Endothelial cell of umbilical vein (primary cell): Measurements from ENCODE around the gene FERMT2. TPM values are rescaled to one million over a fixed set of nuclear protein-coding genes. Genes with fewer than 3 reads are reported as not detected.

Experiments
- BruUV-seq: library from RNA; stranded (reverse); fragments of 400-500 nt; replicated peaks from 2 replicates; lab custom pipeline; 2021; lab: Mats Ljungman, UMichigan
- CTCF ChIA-PET: fragments of 300-600, 350-600 bp; sonication (Branson Sonifier 250); formaldehyde crosslinking; loops from one replicate; lab custom pipeline; 2021; ENCODE audit warnings: antibody characterized with exemption, inconsistent platforms; lab: Charles Lee
- POLR2A ChIA-PET: fragments of 300-600, 350-600 bp; sonication (Branson Sonifier 250); formaldehyde crosslinking; loops from one replicate; lab custom pipeline; 2021; ENCODE audit warnings: antibody characterized with exemption, inconsistent platforms; lab: Charles Lee
- DNase-seq: peaks from one replicate; pipeline ENCODE4 v3.0.0-alpha.2; 2011; ENCODE audit warnings: low read depth, low spot score
- FAIRE-seq: peaks from 2 replicates; lab custom pipeline; 2011; peaks lifted over from hg19 to GRCh38; lab: Jason Lieb, UNC
- H2AFZ ChIP-seq: 2 replicates; pipeline ENCODE4 v1.6.0; 2012; ENCODE audit warnings: low read depth, low read length, control low read depth, inconsistent platforms
- H3K27ac ChIP-seq: 2 replicates; pipeline ENCODE4 v1.5.1; 2011; ENCODE audit warnings: low read depth, mild to moderate bottlenecking, control low read depth, low read length, moderate library complexity; ENCODE audit not compliant: insufficient read depth
- H3K27me3 ChIP-seq, 2 experiments: 2 replicates each; pipeline versions ENCODE4 v1.6.0 to v1.6.1; 2011; ENCODE audit warnings: low read length in 2 of 2, mixed read lengths in 1 of 2; ENCODE audit not compliant: control insufficient read depth in 2 of 2, insufficient read depth in 2 of 2
- H3K36me3 ChIP-seq, 2 experiments: 2 replicates in 1 of 2; 3 replicates in 1 of 2; pipeline ENCODE4 v1.5.1; 2011; ENCODE audit warnings: low read length in 2 of 2, mild to moderate bottlenecking in 1 of 2, moderate library complexity in 1 of 2; ENCODE audit not compliant: control insufficient read depth in 2 of 2, insufficient read depth in 2 of 2; ENCODE audit errors: extremely low read depth in 1 of 2
- H3K4me1 ChIP-seq: 3 replicates; pipeline ENCODE4 v1.5.1; 2011; ENCODE audit warnings: mild to moderate bottlenecking, low read length; ENCODE audit not compliant: control insufficient read depth, insufficient read depth; ENCODE audit errors: extremely low read depth
- H3K4me2 ChIP-seq: 2 replicates; pipeline ENCODE4 v1.6.1; 2011; ENCODE audit warnings: low read length, control low read depth, mixed read lengths; ENCODE audit not compliant: insufficient read depth
- H3K4me3 ChIP-seq, 3 experiments: fragments of 200-600 bp in 1 of 3; sonication (generic), shearing (Covaris generic) in 1 of 3; replicated peaks in 1 of 3; 2 replicates each; pipeline ENCODE4 v1.5.1; 2011 to 2016; ENCODE audit warnings: control low read depth in 3 of 3, low read length in 3 of 3, mild to moderate bottlenecking in 2 of 3, inconsistent platforms in 1 of 3, low read depth in 1 of 3, moderate library complexity in 1 of 3; ENCODE audit not compliant: insufficient read depth in 1 of 3
- H3K79me2 ChIP-seq: 2 replicates; pipeline ENCODE4 v1.6.0; 2012; ENCODE audit warnings: low read length, inconsistent platforms; ENCODE audit not compliant: control insufficient read depth, insufficient read depth
- H3K9ac ChIP-seq: replicated peaks from 2 replicates; pipeline ENCODE3; 2011; ENCODE audit warnings: low read length, control low read depth; ENCODE audit not compliant: insufficient read depth; ENCODE audit errors: extremely low read depth
- H3K9me1 ChIP-seq: replicated peaks from 3 replicates; pipeline ENCODE4 v1.6.0; 2011; ENCODE audit warnings: mild to moderate bottlenecking, low read length; ENCODE audit not compliant: control insufficient read depth, insufficient read depth; ENCODE audit errors: extremely low read depth
- H3K9me3 ChIP-seq: replicated peaks from 2 replicates; pipeline ENCODE4 v1.5.1; 2012; ENCODE audit warnings: low read length, inconsistent platforms; ENCODE audit not compliant: control insufficient read depth, insufficient read depth
- H4K20me1 ChIP-seq: replicated peaks from 2 replicates; pipeline ENCODE3; 2011; ENCODE audit warnings: mild to moderate bottlenecking, low read length; ENCODE audit not compliant: control insufficient read depth, insufficient read depth; ENCODE audit errors: extremely low read depth
- EZH2 ChIP-seq: IDR thresholded peaks from 2 replicates; pipeline ENCODE4 v1.6.1; 2012; ENCODE audit warnings: borderline replicate concordance, low read depth, mild to moderate bottlenecking, moderate library complexity, low read length, inconsistent platforms; ENCODE audit not compliant: severe bottlenecking
- FOS ChIP-seq: IDR thresholded peaks from 2 replicates; pipeline ENCODE4 v1.6.1; 2011; ENCODE audit warnings: mild to moderate bottlenecking, low read length, moderate library complexity, borderline replicate concordance; ENCODE audit not compliant: insufficient read depth
- GATA2 ChIP-seq: IDR thresholded peaks from 2 replicates; pipeline ENCODE4 v1.7.0; 2011; ENCODE audit warnings: low read depth, mild to moderate bottlenecking, moderate library complexity, mixed read lengths, low read length; ENCODE audit not compliant: insufficient read length, insufficient read depth
- JUN ChIP-seq: IDR thresholded peaks from 2 replicates; pipeline ENCODE4 v1.6.1; 2011; ENCODE audit warnings: borderline replicate concordance, low read depth; ENCODE audit not compliant: insufficient read length, insufficient read depth
- MYC ChIP-seq: IDR thresholded peaks from one replicate; pipeline ENCODE4 v1.6.1; 2011; ENCODE audit warnings: mild to moderate bottlenecking, low read depth, low read length
- POLR2A ChIP-seq: IDR thresholded peaks from 2 replicates; pipeline ENCODE4 v1.6.1; 2012; ENCODE audit warnings: low read depth, mild to moderate bottlenecking, control low read depth, low read length
- POLR2AphosphoS5 ChIP-seq: IDR thresholded peaks from 2 replicates; pipeline ENCODE4 v1.6.1; 2012; ENCODE audit warnings: low read depth, mild to moderate bottlenecking, control low read depth, low read length, moderate library complexity; ENCODE audit not compliant: insufficient read depth
- dilution Hi-C: fragments of 300-500 bp; cut with MboI; formaldehyde crosslinking; loops from one replicate; pipeline ENCODE4 v1.15.0; 2019; ENCODE audit warnings: low sequenced_read_pairs; ENCODE audit not compliant: extremely low pct_ligation_motif_present
- intact Hi-C: fragments of 100-400 bp; cut with micrococcal nuclease; formaldehyde crosslinking; loops from one replicate; pipeline ENCODE4 v1.10.0; 2022
- polyA plus RNA-seq, 4 experiments: library from polyadenylated mRNA; depleted of rRNA in 3 of 4; stranded (reverse) in 3 of 4; unstranded in 1 of 4; fragments of >200 nt; gene quantifications; 2 replicates each; pipeline versions ENCODE4 v1.2.1 to v1.2.3, GENCODE V29; 2011 to 2012; ENCODE audit warnings: missing spikeins in 1 of 4
- total RNA-seq: library from RNA; stranded (reverse); gene quantifications from 2 replicates; pipeline ENCODE4 v1.2.3, GENCODE V29; 2021
- TF ChIP-seq, protein P1 (sequence below): IDR thresholded peaks from 2 replicates; pipeline ENCODE4 v1.6.1; 2011; ENCODE audit not compliant: insufficient read depth, insufficient read length
- TF ChIP-seq, protein P2 (sequence below), 2 donors: IDR thresholded peaks; 1 replicate in 1 of 2; 2 replicates in 1 of 2; pipeline ENCODE4 v1.5.1; 2011; ENCODE audit warnings: low read length in 2 of 2, mild to moderate bottlenecking in 2 of 2, moderate library complexity in 2 of 2, control low read depth in 1 of 2, inconsistent platforms in 1 of 2, low read depth in 1 of 2; ENCODE audit not compliant: insufficient read depth in 1 of 2; ENCODE audit errors: extremely low read depth in 1 of 2

FERMT2 gene
- total and polyA plus RNA-seq, 2 donors (not counting 3 experiments of a cell fraction or from before 2014, with no cell fraction given) = 58.7 to 108 TPM

DNA sequence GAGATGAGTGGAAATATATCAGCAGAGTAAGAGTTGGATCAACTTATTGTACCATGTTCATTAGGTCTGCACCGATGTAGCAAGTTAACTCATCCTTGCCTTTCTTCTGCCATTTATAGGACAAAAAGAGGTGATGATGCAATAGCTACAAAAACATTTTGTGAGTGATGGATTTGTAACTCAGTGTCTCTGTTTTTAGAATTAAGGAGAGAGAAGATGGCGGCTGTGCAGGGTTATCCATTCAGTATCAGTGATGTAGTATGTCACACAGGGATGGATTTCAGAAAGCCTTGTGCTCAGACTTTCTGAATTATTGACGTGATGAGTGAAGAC, 97.4 kb downstream of the FERMT2 start:
- TF ChIP-seq EZH2 (no peak), FOS (no peak), MYC (no peak), JUN (no peak), GATA2 (no peak), POLR2AphosphoS5 (no peak), POLR2A (no peak)
- TF ChIP-seq, protein P1, sequence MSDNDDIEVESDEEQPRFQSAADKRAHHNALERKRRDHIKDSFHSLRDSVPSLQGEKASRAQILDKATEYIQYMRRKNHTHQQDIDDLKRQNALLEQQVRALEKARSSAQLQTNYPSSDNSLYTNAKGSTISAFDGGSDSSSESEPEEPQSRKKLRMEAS = no peak
- TF ChIP-seq, protein P2, sequence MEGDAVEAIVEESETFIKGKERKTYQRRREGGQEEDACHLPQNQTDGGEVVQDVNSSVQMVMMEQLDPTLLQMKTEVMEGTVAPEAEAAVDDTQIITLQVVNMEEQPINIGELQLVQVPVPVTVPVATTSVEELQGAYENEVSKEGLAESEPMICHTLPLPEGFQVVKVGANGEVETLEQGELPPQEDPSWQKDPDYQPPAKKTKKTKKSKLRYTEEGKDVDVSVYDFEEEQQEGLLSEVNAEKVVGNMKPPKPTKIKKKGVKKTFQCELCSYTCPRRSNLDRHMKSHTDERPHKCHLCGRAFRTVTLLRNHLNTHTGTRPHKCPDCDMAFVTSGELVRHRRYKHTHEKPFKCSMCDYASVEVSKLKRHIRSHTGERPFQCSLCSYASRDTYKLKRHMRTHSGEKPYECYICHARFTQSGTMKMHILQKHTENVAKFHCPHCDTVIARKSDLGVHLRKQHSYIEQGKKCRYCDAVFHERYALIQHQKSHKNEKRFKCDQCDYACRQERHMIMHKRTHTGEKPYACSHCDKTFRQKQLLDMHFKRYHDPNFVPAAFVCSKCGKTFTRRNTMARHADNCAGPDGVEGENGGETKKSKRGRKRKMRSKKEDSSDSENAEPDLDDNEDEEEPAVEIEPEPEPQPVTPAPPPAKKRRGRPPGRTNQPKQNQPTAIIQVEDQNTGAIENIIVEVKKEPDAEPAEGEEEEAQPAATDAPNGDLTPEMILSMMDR (IDR thresholded peaks at IDR 0.05; ENCODE audit: extremely low read depth in 1 of 2, insufficient read depth in 1 of 2, low read depth in 1 of 2, low read length in 2 of 2) = no peak
- no TSS peak for BruUV-seq
- Histone ChIP-seq H3K36me3 (peaks cover 2 to 4% of the 10 kb centered on the region in 2 experiments), H3K79me2 (no peaks in the 10 kb centered on the region), H3K4me1 (peaks cover 9% of the 10 kb centered on the region), H3K4me2 (peak overlapping the region; percentile 19), H4K20me1 (no peaks in the 10 kb centered on the region), H3K27ac (no peak overlapping the region), H3K9me3 (no peaks in the 10 kb centered on the region), H3K27me3 (no peaks in the 10 kb centered on the region), H3K9me1 (no peaks in the 10 kb centered on the region), H2AFZ (no peak overlapping the region), H3K9ac (no peak overlapping the region), H3K4me3 (no peak overlapping the region)
- intact Hi-C loops = no loop called here
- dilution Hi-C loops = no loop called here
- ChIA-PET POLR2A (no interaction called here), CTCF (interaction anchor here (0.8 to 1.7 kb wide), 3 partner anchors 8 to 108 kb away, joined by 3 to 6 read pairs (median 5); no protein-coding TSS in a partner anchor)
- no peak for DNase-seq
- FAIRE-seq = peak; percentile 68
